SK-N-SH treated with all-trans-retinoic acid at 6 μM for 48 hours (cell line): Measurements from ENCODE around the gene ZNF599.

Experiments used
- ATAC-seq: fragments of 200-7000 bp; cut with Tn5 transposase; 3 replicates; pipeline ENCODE4 v1.9.1; 2020; ENCODE audit warnings: mild to moderate bottlenecking, moderate library complexity
- ARNTL ChIP-seq: fragments of 450-650 bp; formaldehyde crosslinking; IDR thresholded peaks from 2 replicates; pipeline ENCODE4 v1.5.0; 2020; ENCODE audit warnings: low read depth, mild to moderate bottlenecking, moderate library complexity, borderline replicate concordance
- BACH2 ChIP-seq: fragments of 250-450 bp; sonication (Bioruptor Pico); IDR thresholded peaks from 2 replicates; pipeline ENCODE4 v1.9.0; 2021; ENCODE audit warnings: mild to moderate bottlenecking, borderline replicate concordance
- CREB5 ChIP-seq: fragments of 250-450 bp; sonication (Bioruptor Pico); IDR thresholded peaks from 2 replicates; pipeline ENCODE4 v1.5.1; 2020; ENCODE audit warnings: low read depth, mild to moderate bottlenecking, moderate library complexity
- CSDC2 ChIP-seq: fragments of 250-450 bp; sonication (Bioruptor Pico); IDR thresholded peaks from 2 replicates; pipeline ENCODE4 v1.5.0; 2020; ENCODE audit warnings: mild to moderate bottlenecking, moderate library complexity
- CSRNP3 ChIP-seq: fragments of 250-450 bp; sonication (Bioruptor Pico); IDR thresholded peaks from 2 replicates; pipeline ENCODE4 v1.5.1; 2021; ENCODE audit warnings: mild to moderate bottlenecking, moderate library complexity
- ESRRG ChIP-seq: fragments of 250-450 bp; sonication (Bioruptor Pico); IDR thresholded peaks from 2 replicates; pipeline ENCODE4 v1.6.1; 2021; ENCODE audit warnings: mild to moderate bottlenecking
- GLIS3 ChIP-seq: fragments of 250-450 bp; sonication (Bioruptor Pico); IDR thresholded peaks from 2 replicates; pipeline ENCODE4 v1.5.0; 2020; ENCODE audit warnings: mild to moderate bottlenecking, moderate library complexity
- ISL1 ChIP-seq: fragments of 250-450 bp; sonication (Bioruptor Pico); IDR thresholded peaks from 2 replicates; pipeline ENCODE4 v2.1.2; 2022; ENCODE audit warnings: mild to moderate bottlenecking, moderate library complexity
- OSR1 ChIP-seq: fragments of 250-450 bp; sonication (Bioruptor Pico); IDR thresholded peaks from 2 replicates; pipeline ENCODE4 v1.8.0; 2022; ENCODE audit warnings: moderate library complexity, mild to moderate bottlenecking, inconsistent platforms
- PATZ1 ChIP-seq: fragments of 250-450 bp; sonication (Bioruptor Pico); IDR thresholded peaks from 2 replicates; pipeline ENCODE4 v1.8.0; 2020; ENCODE audit warnings: mild to moderate bottlenecking, moderate library complexity, borderline replicate concordance
- PPARA ChIP-seq: fragments of 250-450 bp; sonication (Bioruptor Pico); IDR thresholded peaks from 2 replicates; pipeline ENCODE4 v1.5.0; 2020; ENCODE audit warnings: mild to moderate bottlenecking, borderline replicate concordance
- RARB ChIP-seq: fragments of 250-450 bp; sonication (Bioruptor Pico); IDR thresholded peaks from 2 replicates; pipeline ENCODE4 v1.8.0; 2021; ENCODE audit warnings: mild to moderate bottlenecking, moderate library complexity
- SNAI2 ChIP-seq: fragments of 250-450 bp; sonication (Bioruptor Pico); IDR thresholded peaks from 2 replicates; pipeline ENCODE4 v1.5.0; 2020; ENCODE audit warnings: mild to moderate bottlenecking, moderate library complexity
- TCF4 ChIP-seq: fragments of 250-450 bp; sonication (Bioruptor Pico); IDR thresholded peaks from 2 replicates; pipeline ENCODE4 v1.8.0; 2021; ENCODE audit warnings: mild to moderate bottlenecking, moderate library complexity, borderline replicate concordance
- TOX ChIP-seq: fragments of 250-450 bp; sonication (Bioruptor Pico); IDR thresholded peaks from 2 replicates; pipeline ENCODE4 v1.8.0; 2021; ENCODE audit warnings: mild to moderate bottlenecking, moderate library complexity, borderline replicate concordance
- TSHZ2 ChIP-seq: fragments of 250-450 bp; sonication (Bioruptor Pico); IDR thresholded peaks from 2 replicates; pipeline ENCODE4 v1.5.0; 2020; ENCODE audit warnings: mild to moderate bottlenecking, moderate library complexity
- ZC3H10 ChIP-seq: fragments of 250-450 bp; sonication (Bioruptor Pico); IDR thresholded peaks from 2 replicates; pipeline ENCODE4 v1.5.1; 2021; ENCODE audit warnings: mild to moderate bottlenecking, moderate library complexity
- ZFP3 ChIP-seq: fragments of 250-450 bp; sonication (Bioruptor Pico); IDR thresholded peaks from 2 replicates; pipeline ENCODE4 v1.5.0; 2020; ENCODE audit warnings: mild to moderate bottlenecking, moderate library complexity
- ZFP30 ChIP-seq: fragments of 450-650 bp; formaldehyde crosslinking; IDR thresholded peaks from 2 replicates; pipeline ENCODE4 v1.5.0; 2022; ENCODE audit warnings: mild to moderate bottlenecking, moderate library complexity
- ZNF565 ChIP-seq: fragments of 450-650 bp; formaldehyde crosslinking; conservative IDR thresholded peaks from 2 replicates; pipeline ENCODE4 v1.5.0; 2020; ENCODE audit warnings: low read depth, mild to moderate bottlenecking, moderate library complexity
- ZNF70 ChIP-seq: fragments of 450-650 bp; formaldehyde crosslinking; IDR thresholded peaks from 2 replicates; pipeline ENCODE4 v1.5.0; 2020; ENCODE audit warnings: mild to moderate bottlenecking, moderate library complexity

The ZNF599 gene

GRCh38 chr19:34793565-34793964, 20.6 kb upstream of the ZNF599 start:
- TF ChIP-seq ESRRG (no peak), ZFP30 (CRISPR knock-in tag) (no peak), ZNF565 (CRISPR knock-in tag) (no peak), ISL1 (CRISPR knock-in tag) (no peak), CSRNP3 (CRISPR knock-in tag) (no peak), OSR1 (CRISPR knock-in tag) (no peak), RARB (no peak), TOX (CRISPR knock-in tag) (no peak), PPARA (CRISPR knock-in tag) (no peak), TSHZ2 (CRISPR knock-in tag) (no peak), CSDC2 (CRISPR knock-in tag) (no peak), ZNF70 (no peak), BACH2 (CRISPR knock-in tag) (no peak), SNAI2 (CRISPR knock-in tag) (no peak)
- ATAC-seq: no peak

- no peak for ATAC-seq
- TF ChIP-seq OSR1 (CRISPR knock-in tag) (no peak), BACH2 (CRISPR knock-in tag) (no peak), CSRNP3 (CRISPR knock-in tag) (no peak), PATZ1 (no peak), TSHZ2 (CRISPR knock-in tag) (no peak), TOX (CRISPR knock-in tag) (no peak), CSDC2 (CRISPR knock-in tag) (no peak), ISL1 (CRISPR knock-in tag) (no peak), GLIS3 (CRISPR knock-in tag) (no peak), TCF4 (no peak), CREB5 (CRISPR knock-in tag) (no peak), ZNF565 (CRISPR knock-in tag) (no peak), PPARA (CRISPR knock-in tag) (no peak), ZC3H10 (CRISPR knock-in tag) (no peak), ZFP3 (CRISPR knock-in tag) (no peak), ZFP30 (CRISPR knock-in tag) (no peak), ARNTL (CRISPR knock-in tag) (no peak), ZNF70 (no peak)
These were observed 15.1 kb upstream of the ZNF599 start for GRCh38 chr19:34788074-34788473.
